Measurements from ENCODE around the gene MXD3.

- TF ChIP-seq CTCF (conservative IDR thresholded peaks at IDR 0.05; ENCODE audit: low read length) (peak; percentile 78), EZH2phosphoT487 (IDR thresholded peaks at IDR 0.05; ENCODE audit: borderline replicate concordance, low read depth, low read length) (no peak)
Observed at GRCh38 chr5:177336112-177336511, 24.4 kb upstream of the MXD3 start.
